GM19463 (cell line): Measurements from ENCODE around the gene CCDC102A.

ENCODE experiments used
- ATAC-seq: cut with Tn5 transposase; IDR thresholded peaks from one replicate; pipeline ENCODE4 v1.9.1; 2021; ENCODE audit warnings: mild to moderate bottlenecking, moderate library complexity; ENCODE audit not compliant: unreplicated experiment

CCDC102A gene

GRCh38 chr16:57479976-57480753 lies 56.2 kb downstream of the CCDC102A start:
- no peak for ATAC-seq

- ATAC-seq, result no peak
These were observed 57.0 kb downstream of the CCDC102A start for GRCh38 chr16:57479205-57479975.

- ATAC-seq, result no peak
These were observed 57.8 kb downstream of the CCDC102A start for GRCh38 chr16:57478396-57479204.

GRCh38 chr16:57477531-57478202 lies 58.7 kb downstream of the CCDC102A start:
- no peak for ATAC-seq

GRCh38 chr16:57476546-57477410 lies 59.6 kb downstream of the CCDC102A start:
- no peak for ATAC-seq

GRCh38 chr16:57475711-57476339 lies 60.5 kb downstream of the CCDC102A start:
- peak; percentile 98 for ATAC-seq

GRCh38 chr16:57474671-57475661 lies 61.4 kb downstream of the CCDC102A start:
- ATAC-seq, result no peak

GRCh38 chr16:57473906-57474305 lies 62.5 kb downstream of the CCDC102A start:
- ATAC-seq, result no peak

GRCh38 chr16:57473176-57473840 lies 63.1 kb downstream of the CCDC102A start:
- no peak for ATAC-seq

GRCh38 chr16:57472665-57473060 lies 63.7 kb downstream of the CCDC102A start:
- ATAC-seq, result no peak

- no peak for ATAC-seq
These were observed 64.3 kb downstream of the CCDC102A start for GRCh38 chr16:57471852-57472664.

GRCh38 chr16:57471209-57471608 lies 65.2 kb downstream of the CCDC102A start:
- ATAC-seq, result no peak

- ATAC-seq, result no peak
These were observed 65.7 kb downstream of the CCDC102A start for GRCh38 chr16:57470711-57471110.

- no peak for ATAC-seq
These were observed 66.4 kb downstream of the CCDC102A start for GRCh38 chr16:57469917-57470470.

- no peak for ATAC-seq
These were observed 67.3 kb downstream of the CCDC102A start for GRCh38 chr16:57469046-57469445.

GRCh38 chr16:57468346-57468745 lies 68.0 kb downstream of the CCDC102A start:
- ATAC-seq, result no peak
